ENCODE measurements around the gene C11orf21. TPM values are rescaled to one million over a fixed set of nuclear protein-coding genes. Genes with fewer than 3 reads are reported as not detected.

Gene C11orf21
- total and polyA plus RNA-seq, 2 of the 8 experiments (the other 6 are each of a cell fraction or from before 2014, with no cell fraction given): not detected

DNA sequence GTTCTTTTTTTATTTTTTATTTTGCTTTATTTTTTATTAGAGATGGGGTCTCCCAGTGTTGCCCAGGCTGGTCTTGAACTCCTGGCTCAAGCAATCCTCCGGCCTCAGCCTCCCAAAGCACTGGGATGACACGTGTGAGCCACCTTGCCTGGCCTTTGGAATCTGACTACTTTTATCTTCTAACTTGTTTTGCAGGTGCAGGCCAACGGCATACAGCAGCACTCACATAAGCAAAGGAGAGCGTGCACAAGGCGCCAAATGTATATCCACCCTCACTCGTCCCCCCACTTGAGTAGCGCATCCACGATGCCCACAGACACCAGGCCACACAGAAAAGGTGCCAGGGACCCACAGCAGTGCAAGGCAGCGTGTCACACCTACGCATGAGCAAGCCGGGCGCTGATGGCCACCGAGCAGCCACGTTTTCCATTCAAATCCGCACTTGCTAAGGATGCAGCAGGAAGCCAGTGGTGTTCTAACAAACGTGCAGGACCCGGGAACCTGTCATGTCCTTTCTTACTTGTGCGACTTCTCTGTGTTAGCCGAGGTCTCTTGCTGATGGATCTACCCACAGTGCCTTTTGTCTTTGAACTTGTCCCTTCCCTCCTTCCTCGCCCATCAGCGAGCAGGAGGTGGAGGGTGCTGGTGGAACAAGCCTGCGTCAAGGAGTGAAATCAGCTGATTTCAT, 37.2 kb downstream of the C11orf21 start:
- no peak overlapping the region for H3K18ac ChIP-seq (ENCODE audit: extremely low read depth, low read length)
- DNase-seq (ENCODE audit: low read depth in 1 of 2, low spot score in 2 of 2): no peak
- H3K79me2 ChIP-seq (ENCODE audit: control insufficient read depth in 1 of 2, insufficient read depth in 2 of 2, low read length in 2 of 2): no peaks in the 10 kb centered on the region
- no peaks in the 10 kb centered on the region for H3K79me1 ChIP-seq (ENCODE audit: low read depth, low read length)
- H4K20me1 ChIP-seq (replicated peaks in 1 of 2; ENCODE audit: control insufficient read depth in 1 of 2, insufficient read depth in 2 of 2, low read length in 2 of 2): peaks cover 0 to 1% of the 10 kb centered on the region in 2 experiments
- peaks cover 0 to 7% (median under 1%) of the 10 kb centered on the region in 4 experiments; a peak in 2 of 7 replicates for H3K4me1 ChIP-seq (replicated peaks in 1 of 4; ENCODE audit: control insufficient read depth in 3 of 4, insufficient read depth in 4 of 4, low read length in 3 of 4)
- FAIRE-seq: no peak
- POLR2A ChIA-PET (ENCODE audit: partially characterized antibody): no interaction called here
- CTCF ChIA-PET (ENCODE audit: partially characterized antibody): interaction anchor here (1.2 to 2.0 kb wide), 5 partner anchors 9 to 78 kb away, joined by 3 to 7 read pairs (median 5); no protein-coding TSS in a partner anchor
- H3K4me2 ChIP-seq (ENCODE audit: insufficient read depth in 1 of 2, low read depth in 2 of 2, low read length in 2 of 2): no peak overlapping the region
- no peaks in the 10 kb centered on the region; the same call in 1 of the 2 replicates for H3K23me2 ChIP-seq (ENCODE audit: low read depth, low read length)
- no peak overlapping the region for H4K5ac ChIP-seq (ENCODE audit: insufficient read length, low read depth, low read length)
- H3K9ac ChIP-seq (replicated peaks in 1 of 4; ENCODE audit: extremely low read depth in 1 of 4, low read depth in 3 of 4, low read length in 3 of 4): no peak overlapping the region
- H2AK5ac ChIP-seq (ENCODE audit: low read depth, low read length): no peak overlapping the region
- H3K23ac ChIP-seq (ENCODE audit: insufficient read length): no peak overlapping the region
- no peak overlapping the region for H3K14ac ChIP-seq (ENCODE audit: insufficient read length)
- no peak overlapping the region for H4K91ac ChIP-seq (replicated peaks; ENCODE audit: insufficient read length, low read length)
- no peaks in the 10 kb centered on the region for H3K36me3 ChIP-seq (ENCODE audit: control insufficient read depth in 2 of 4, insufficient read depth in 4 of 4, low read length in 3 of 4)
- 89% methylated on average over 22 of the region's 22 CpGs; no CpG with 5 or more reads in 1 of the 2 experiments for WGBS, 2 experiments (ENCODE audit: extremely low coverage in 1 of 2, insufficient coverage in 1 of 2, insufficient read length in 1 of 2, insufficient replicate concordance in 2 of 2, low coverage in 1 of 2, low lambda C conversion rate in 2 of 2, missing lambda C conversion rate in 1 of 2)
- H3K4me3 ChIP-seq (ENCODE audit: extremely low read depth in 1 of 4, insufficient read depth in 2 of 4, low read depth in 3 of 4, low read length in 4 of 4): no peak overlapping the region
- H2AFZ ChIP-seq (ENCODE audit: low read length): no peak overlapping the region
- no peaks in the 10 kb centered on the region for H3K9me3 ChIP-seq (ENCODE audit: insufficient read depth in 2 of 2, low read depth in 1 of 2, low read length in 1 of 2)
- H2BK5ac ChIP-seq (ENCODE audit: low read depth, low read length): no peak overlapping the region
- H3K27ac ChIP-seq (ENCODE audit: low read depth, low read length): no peak overlapping the region
- H2BK120ac ChIP-seq (replicated peaks; ENCODE audit: low read depth, low read length): no peak overlapping the region
- H4K8ac ChIP-seq (ENCODE audit: extremely low read depth, insufficient read depth, low read length): no peak overlapping the region
- H3K56ac ChIP-seq (replicated peaks; ENCODE audit: insufficient read length, low read depth, low read length): no peak overlapping the region
- H2BK20ac ChIP-seq (ENCODE audit: low read length): no peak overlapping the region
- no peak overlapping the region for H3K4ac ChIP-seq (replicated peaks; ENCODE audit: insufficient read length, low read depth, low read length)
- H2BK15ac ChIP-seq (ENCODE audit: low read length): no peak overlapping the region
- no peak overlapping the region for H2BK12ac ChIP-seq (ENCODE audit: low read depth, low read length)
- peaks cover 2 to 46% (median 29%) of the 10 kb centered on the region in 4 experiments for H3K27me3 ChIP-seq (replicated peaks in 1 of 4; ENCODE audit: control insufficient read depth in 3 of 4, extremely low read depth in 1 of 4, insufficient read depth in 3 of 4, low read length in 3 of 4)
- TF ChIP-seq SIX5 (IDR thresholded peaks at IDR 0.05; ENCODE audit: low read depth, low read length) (no peak), RBBP5 (IDR thresholded peaks at IDR 0.05; ENCODE audit: borderline replicate concordance, low read depth, low read length) (no peak), CTBP2 (IDR thresholded peaks at IDR 0.05; ENCODE audit: borderline replicate concordance, insufficient read depth, insufficient read length, low read length) (no peak), HDAC6 (IDR thresholded peaks at IDR 0.05; ENCODE audit: low read depth, low read length) (no peak), ASH2L (IDR thresholded peaks at IDR 0.05; ENCODE audit: low read length) (no peak), SIN3A (conservative IDR thresholded peaks at IDR 0.05 in 1 of 2, IDR thresholded peaks at IDR 0.05 in 1 of 2; ENCODE audit: low read depth in 1 of 2, low read length in 2 of 2) (no peak), RFX5 (IDR thresholded peaks at IDR 0.05; ENCODE audit: borderline replicate concordance, low read depth, low read length) (no peak), SRF (IDR thresholded peaks at IDR 0.05; ENCODE audit: low read depth, low read length) (no peak), RXRA (IDR thresholded peaks at IDR 0.05; ENCODE audit: insufficient read depth, low read depth, low read length) (no peak), CHD2 (IDR thresholded peaks at IDR 0.05; ENCODE audit: low read length) (no peak), SP1 (IDR thresholded peaks at IDR 0.05; ENCODE audit: low read depth, low read length) (no peak), JUND (IDR thresholded peaks at IDR 0.05; ENCODE audit: low read length) (no peak)
- TF ChIP-seq, protein P1, sequence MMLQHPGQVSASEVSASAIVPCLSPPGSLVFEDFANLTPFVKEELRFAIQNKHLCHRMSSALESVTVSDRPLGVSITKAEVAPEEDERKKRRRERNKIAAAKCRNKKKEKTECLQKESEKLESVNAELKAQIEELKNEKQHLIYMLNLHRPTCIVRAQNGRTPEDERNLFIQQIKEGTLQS (IDR thresholded peaks at IDR 0.05; ENCODE audit: insufficient read depth, low read depth, low read length): no peak

All from H1 (cell line).